Common myeloid progenitor, CD34-positive (primary cell): ENCODE data around the gene TXN2.
"Not testable (repeated sequence)": the region's sequence is repeated elsewhere in the genome, so short reads cannot be mapped to it uniquely, and the experiment has no call there.

ENCODE experiments used
- CTCF ChIA-PET: fragments of 350-600 bp; sonication (Branson Sonifier 250); formaldehyde crosslinking; loops from one replicate; lab custom pipeline; 2021; ENCODE audit warnings: antibody characterized with exemption; lab: Charles Lee
- POLR2A ChIA-PET: fragments of 350-600 bp; sonication (Branson Sonifier 250); formaldehyde crosslinking; loops from one replicate; lab custom pipeline; 2021; ENCODE audit warnings: antibody characterized with exemption; lab: Charles Lee
- DNase-seq, 3 donors: peaks; one replicate each; pipeline versions ENCODE4 v3.0.0 to v3.0.0-alpha.2; 2013
- H3K27ac ChIP-seq, 2 experiments: 1 replicate in 1 of 2; 2 replicates in 1 of 2; pipeline ENCODE4 v1.7.0; 2013; ENCODE audit warnings: inconsistent platforms in 2 of 2, low read length in 2 of 2, mild to moderate bottlenecking in 2 of 2, low read depth in 1 of 2, moderate library complexity in 1 of 2; ENCODE audit not compliant: severe bottlenecking in 2 of 2, insufficient read depth in 1 of 2, poor library complexity in 1 of 2
- H3K27me3 ChIP-seq, 5 experiments: replicated peaks in 2 of 5; 1 replicate in 3 of 5; 2 replicates in 2 of 5; pipeline versions ENCODE4 v1.6.1 to v1.7.0; 2013; ENCODE audit warnings: low read length in 4 of 5, mild to moderate bottlenecking in 2 of 5, moderate library complexity in 2 of 5, inconsistent platforms in 1 of 5; ENCODE audit not compliant: insufficient read depth in 5 of 5, control insufficient read depth in 4 of 5
- H3K36me3 ChIP-seq, 4 experiments: 1 replicate in 2 of 4; 2 replicates in 2 of 4; pipeline versions ENCODE4 v1.6.1 to v1.7.0; 2013; ENCODE audit warnings: low read length in 3 of 4, control low read depth in 1 of 4, mild to moderate bottlenecking in 1 of 4; ENCODE audit not compliant: control insufficient read depth in 4 of 4, insufficient read depth in 4 of 4
- H3K4me1 ChIP-seq, 4 experiments: 1 replicate in 3 of 4; 2 replicates in 1 of 4; pipeline versions ENCODE4 v1.6.1 to v1.7.1; 2013; ENCODE audit warnings: low read length in 3 of 4, mild to moderate bottlenecking in 3 of 4, control low read depth in 1 of 4, inconsistent platforms in 1 of 4, moderate library complexity in 1 of 4; ENCODE audit not compliant: control insufficient read depth in 4 of 4, insufficient read depth in 4 of 4; ENCODE audit errors: control extremely low read depth in 1 of 4
- H3K4me3 ChIP-seq, 7 experiments: 1 replicate in 4 of 7; 2 replicates in 3 of 7; pipeline versions ENCODE4 v1.5.1 to v1.7.0; 2013; ENCODE audit warnings: mild to moderate bottlenecking in 7 of 7, low read length in 6 of 7, moderate library complexity in 6 of 7, inconsistent platforms in 2 of 7, low read depth in 2 of 7, control low read depth in 1 of 7; ENCODE audit not compliant: insufficient read depth in 4 of 7, control insufficient read depth in 1 of 7; ENCODE audit errors: extremely low read depth in 1 of 7
- H3K9me3 ChIP-seq, 5 experiments: 1 replicate in 4 of 5; 2 replicates in 1 of 5; pipeline versions ENCODE4 v1.6.1 to v1.7.1; 2013; ENCODE audit warnings: low read length in 4 of 5, mild to moderate bottlenecking in 2 of 5, inconsistent platforms in 1 of 5, low read depth in 1 of 5, moderate library complexity in 1 of 5; ENCODE audit not compliant: control insufficient read depth in 4 of 5, insufficient read depth in 2 of 5; ENCODE audit errors: control extremely low read depth in 1 of 5
- WGBS: methylation state at CpG from one replicate; pipeline ENCODE4 v1.1.5; 2013; ENCODE audit not compliant: insufficient coverage; 5-methylcytosine and 5-hydroxymethylcytosine counted together

TXN2 gene

GRCh38 chr22:36456464-36456845 lies 25.0 kb downstream of the TXN2 start:
- Histone ChIP-seq H3K4me3 (no peak overlapping the region), H3K27ac (no peak overlapping the region), H3K36me3 (no peaks in the 10 kb centered on the region), H3K9me3 (no peaks in the 10 kb centered on the region), H3K27me3 (no peaks in the 10 kb centered on the region), H3K4me1 (peaks cover 13 to 58% (median 48%) of the 10 kb centered on the region in 4 experiments)
- ChIA-PET CTCF (interaction anchor here (1.1 to 4.0 kb wide), 4 partner anchors 9 to 113 kb away, joined by 4 to 25 read pairs (median 6); no protein-coding TSS in a partner anchor), POLR2A (interaction anchor here (0.7 kb wide), 1 partner anchor 136 kb away, joined by 3 read pairs; no protein-coding TSS in a partner anchor)
- no peak for DNase-seq
- 83% methylated on average over 7 of the region's 12 CpGs for WGBS

GRCh38 chr22:36455571-36456463 lies 25.6 kb downstream of the TXN2 start:
- ChIA-PET POLR2A (interaction anchor here (0.7 to 1.5 kb wide), 2 partner anchors 11 to 135 kb away, joined by 3 to 9 read pairs; no protein-coding TSS in a partner anchor), CTCF (interaction anchor here (0.5 to 4.0 kb wide), 9 partner anchors 10 to 300 kb away, joined by 3 to 25 read pairs (median 4); no protein-coding TSS in a partner anchor)
- H3K4me1 ChIP-seq: peaks cover 17 to 64% (median 54%) of the 10 kb centered on the region in 4 experiments
- H3K36me3 ChIP-seq: no peaks in the 10 kb centered on the region
- 73% methylated on average over 18 of the region's 21 CpGs for WGBS
- no peak for DNase-seq
- peak overlapping the region in 1 of 2 experiments; percentile 65 for H3K27ac ChIP-seq
- H3K4me3 ChIP-seq: peak overlapping the region in 5 of 7 experiments; percentile 19 to 70 (median 59)
- no peaks in the 10 kb centered on the region for H3K27me3 ChIP-seq
- H3K9me3 ChIP-seq: no peaks in the 10 kb centered on the region

DNA sequence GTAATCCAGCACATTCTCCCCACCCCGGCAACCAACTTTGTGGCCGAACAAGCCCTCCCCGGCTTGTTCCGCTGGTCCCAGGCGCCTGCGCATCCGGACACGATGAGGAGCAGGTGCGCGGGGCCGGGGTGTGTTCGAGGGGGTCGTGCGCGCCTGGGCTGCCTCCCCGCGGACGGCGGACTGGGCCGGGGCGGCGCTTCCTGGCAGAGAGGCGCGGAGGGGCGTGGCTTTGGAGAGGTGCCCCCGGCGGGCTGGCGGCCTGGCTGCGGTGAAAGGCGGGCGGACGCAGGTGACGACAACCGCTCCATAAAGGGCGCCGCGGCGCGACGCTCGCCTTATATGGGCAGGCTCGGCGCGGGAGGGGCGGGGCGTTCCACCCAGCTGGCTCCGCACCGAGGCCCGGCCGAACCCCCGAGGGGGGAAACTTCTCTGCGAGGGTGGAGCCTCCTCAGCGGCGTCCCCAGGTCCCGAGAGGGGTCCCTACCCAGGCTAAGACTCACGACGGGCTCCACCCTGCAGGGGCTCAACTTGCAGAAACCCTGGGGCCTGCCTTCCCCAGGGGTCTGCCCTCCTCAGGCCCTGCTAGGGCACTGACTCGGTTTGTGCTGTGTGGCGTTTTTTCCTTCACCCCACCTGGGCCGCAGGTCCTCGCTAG lies 26.4 kb downstream of the TXN2 start:
- Histone ChIP-seq H3K9me3 (no peaks in the 10 kb centered on the region), H3K27ac (peak overlapping the region in 1 of 2 experiments; percentile 79), H3K36me3 (no peaks in the 10 kb centered on the region), H3K4me3 (peak overlapping the region; percentile 19 to 70 (median 58)), H3K27me3 (no peaks in the 10 kb centered on the region), H3K4me1 (peaks cover 20 to 70% (median 57%) of the 10 kb centered on the region in 4 experiments)
- peak; percentile 92 to 96 (median 95) for DNase-seq
- POLR2A ChIA-PET: interaction anchor here (1.5 kb wide), 1 partner anchor 12 kb away, joined by 9 read pairs; no protein-coding TSS in a partner anchor
- CTCF ChIA-PET: interaction anchor here (0.5 to 4.0 kb wide), 8 partner anchors 10 to 299 kb away, joined by 3 to 25 read pairs (median 4); no protein-coding TSS in a partner anchor
- WGBS: 3% methylated on average over 50 of the region's 61 CpGs

GRCh38 chr22:36453855-36454378 lies 27.5 kb downstream of the TXN2 start:
- ChIA-PET POLR2A (interaction anchor here (0.7 to 0.9 kb wide), 2 partner anchors 12 to 22 kb away, joined by 3 to 4 read pairs; no protein-coding TSS in a partner anchor), CTCF (interaction anchor here (0.8 to 4.0 kb wide), 3 partner anchors 12 to 17 kb away, joined by 3 to 25 read pairs (median 3); no protein-coding TSS in a partner anchor)
- Histone ChIP-seq H3K4me1 (peaks cover 21 to 81% (median 68%) of the 10 kb centered on the region in 4 experiments), H3K4me3 (peak overlapping the region in 1 of 7 experiments; percentile 25), H3K9me3 (no peaks in the 10 kb centered on the region), H3K27ac (no peak overlapping the region), H3K27me3 (no peaks in the 10 kb centered on the region), H3K36me3 (no peaks in the 10 kb centered on the region)
- WGBS: 96% methylated on average over 12 of the region's 16 CpGs
- no peak for DNase-seq

DNA sequence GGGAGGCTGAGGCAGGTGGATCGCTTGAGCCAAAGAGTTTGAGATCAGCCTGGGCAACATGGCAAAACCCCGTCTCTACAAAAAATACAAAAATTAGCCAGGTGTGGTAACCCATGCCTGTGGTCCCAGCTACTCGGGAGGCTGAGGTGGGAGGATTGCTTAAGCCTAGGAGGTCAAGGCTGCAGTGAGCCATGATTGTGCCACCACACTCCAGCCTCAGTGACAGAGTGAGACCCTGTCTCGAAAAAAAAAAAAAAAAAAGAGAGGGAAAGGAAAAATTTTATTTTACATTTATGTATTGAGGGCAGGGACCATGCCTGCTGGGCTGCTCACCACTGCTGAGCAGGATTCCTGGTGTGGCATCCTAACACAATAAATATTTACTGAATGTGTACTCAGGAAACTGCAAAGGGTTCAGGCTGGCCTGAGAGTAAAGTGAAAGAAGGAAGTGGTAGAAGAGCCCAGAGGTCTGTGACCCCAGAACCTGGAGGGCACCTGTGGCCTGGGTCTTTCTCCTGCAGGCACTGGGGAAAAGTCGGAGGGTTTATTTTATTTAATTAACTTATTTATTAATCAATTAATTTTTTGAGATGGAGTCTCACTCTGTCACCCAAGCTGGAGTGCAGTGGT lies 28.3 kb downstream of the TXN2 start:
- H3K27me3 ChIP-seq, DNase-seq, H3K4me3 ChIP-seq, H3K27ac ChIP-seq, H3K36me3 ChIP-seq, H3K9me3 ChIP-seq: not testable (repeated sequence)
- POLR2A ChIA-PET: interaction anchor here (0.9 kb wide), 1 partner anchor 21 kb away, joined by 3 read pairs; no protein-coding TSS in a partner anchor
- H3K4me1 ChIP-seq: peaks cover 21 to 84% (median 69%) of the 10 kb centered on the region in 4 experiments
- WGBS: 100% methylated on average over 2 of the region's 5 CpGs
- CTCF ChIA-PET: interaction anchor here (1.1 to 4.0 kb wide), 2 partner anchors 12 to 17 kb away, joined by 3 to 25 read pairs; no protein-coding TSS in a partner anchor
